GM23338 (cell line): ENCODE data around the gene PGF. TPM values are rescaled to one million over a fixed set of nuclear protein-coding genes. Genes with fewer than 3 reads are reported as not detected.

Experiments
- CREB1 ChIP-seq: fragments of 250-450 bp; sonication (Bioruptor Pico); IDR thresholded peaks from 2 replicates; pipeline ENCODE4 v1.5.0; 2020; ENCODE audit warnings: low read depth, mild to moderate bottlenecking, moderate library complexity
- EZH2 ChIP-seq: fragments of 200-600 bp; sonication (generic); IDR thresholded peaks from one replicate; pipeline ENCODE4 v1.8.0; 2017; ENCODE audit warnings: antibody characterized with exemption, mild to moderate bottlenecking, low read depth; ENCODE audit not compliant: unreplicated experiment
- EZH2phosphoT487 ChIP-seq: fragments of 200-600 bp; sonication (generic); IDR thresholded peaks from one replicate; pipeline ENCODE4 v1.8.1; 2018; ENCODE audit warnings: antibody characterized with exemption; ENCODE audit not compliant: unreplicated experiment
- NANOG ChIP-seq: IDR thresholded peaks from 2 replicates; pipeline ENCODE4 v1.6.1; 2016; ENCODE audit warnings: antibody characterized with exemption, borderline replicate concordance
- POLR2AphosphoS5 ChIP-seq: IDR thresholded peaks from 2 replicates; pipeline ENCODE4 v1.6.1; 2016; ENCODE audit warnings: antibody characterized with exemption, low read depth
- STAT1 ChIP-seq: IDR thresholded peaks from one replicate; pipeline ENCODE4 v1.6.1; 2016; ENCODE audit warnings: antibody characterized with exemption; ENCODE audit not compliant: unreplicated experiment
- ZNF114 ChIP-seq: fragments of 250-450 bp; sonication (Bioruptor Pico); IDR thresholded peaks from 2 replicates; pipeline ENCODE4 v1.5.0; 2020; ENCODE audit warnings: mild to moderate bottlenecking, moderate library complexity
- ZNF331 ChIP-seq: fragments of 250-450 bp; sonication (Bioruptor Pico); IDR thresholded peaks from 2 replicates; pipeline ENCODE4 v1.5.0; 2020; ENCODE audit warnings: low read depth, mild to moderate bottlenecking, moderate library complexity
- polyA plus RNA-seq: library from polyadenylated mRNA; unstranded; fragments of >200 nt; fragmentation: Nextera tagmentation; extraction: Ambion mirVana; gene quantifications from 2 replicates; pipeline ENCODE4 v1.2.1, GENCODE V29; 2016
- total RNA-seq: library from RNA; depleted of rRNA; stranded (reverse); fragments of >200 nt; shearing (Covaris generic); gene quantifications from 2 replicates; pipeline ENCODE4 v1.2.3, GENCODE V29; 2014
- TF ChIP-seq, protein P1 (sequence below): fragments of 250-450 bp; sonication (Bioruptor Pico); IDR thresholded peaks from 2 replicates; pipeline ENCODE4 v1.5.0; 2020; ENCODE audit warnings: mild to moderate bottlenecking, moderate library complexity
- TF ChIP-seq, protein P2 (sequence below): IDR thresholded peaks from 2 replicates; pipeline ENCODE4 v1.6.1; 2016; ENCODE audit warnings: antibody characterized with exemption
- TF ChIP-seq, protein P3 (sequence below): IDR thresholded peaks from one replicate; pipeline ENCODE4 v1.6.1; 2018; ENCODE audit warnings: antibody characterized with exemption; ENCODE audit not compliant: unreplicated experiment

Gene PGF
- total and polyA plus RNA-seq, 2 experiments from 2014 or later = 2.9 to 6.3 TPM

DNA sequence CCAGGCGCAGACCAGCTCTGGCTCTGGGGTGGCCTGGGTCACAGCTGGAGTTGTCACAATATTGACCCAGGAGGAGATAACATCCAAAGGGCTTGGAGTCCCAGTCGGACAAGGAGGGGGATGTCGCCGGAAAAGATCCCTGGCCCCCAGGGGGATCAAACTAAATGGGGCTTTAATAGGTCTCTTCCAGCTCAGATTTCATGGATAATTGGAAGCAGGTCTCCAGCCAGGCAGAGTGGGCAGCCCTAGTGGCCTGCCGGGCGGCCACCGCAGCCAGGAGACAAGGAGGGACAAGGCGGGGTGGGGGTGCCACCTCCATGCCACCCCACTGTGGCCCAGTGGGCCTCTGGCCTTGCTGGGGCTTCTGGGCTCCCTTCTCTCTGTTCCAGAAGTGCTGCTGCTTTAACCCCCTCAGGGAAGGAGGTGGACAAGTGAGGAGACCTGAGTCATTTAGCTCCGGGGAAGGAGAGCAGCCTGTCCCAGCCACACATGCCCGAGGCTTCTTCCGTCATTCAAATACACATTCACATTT is 23.1 kb upstream of the PGF start (continued):
- TF ChIP-seq, protein P1, sequence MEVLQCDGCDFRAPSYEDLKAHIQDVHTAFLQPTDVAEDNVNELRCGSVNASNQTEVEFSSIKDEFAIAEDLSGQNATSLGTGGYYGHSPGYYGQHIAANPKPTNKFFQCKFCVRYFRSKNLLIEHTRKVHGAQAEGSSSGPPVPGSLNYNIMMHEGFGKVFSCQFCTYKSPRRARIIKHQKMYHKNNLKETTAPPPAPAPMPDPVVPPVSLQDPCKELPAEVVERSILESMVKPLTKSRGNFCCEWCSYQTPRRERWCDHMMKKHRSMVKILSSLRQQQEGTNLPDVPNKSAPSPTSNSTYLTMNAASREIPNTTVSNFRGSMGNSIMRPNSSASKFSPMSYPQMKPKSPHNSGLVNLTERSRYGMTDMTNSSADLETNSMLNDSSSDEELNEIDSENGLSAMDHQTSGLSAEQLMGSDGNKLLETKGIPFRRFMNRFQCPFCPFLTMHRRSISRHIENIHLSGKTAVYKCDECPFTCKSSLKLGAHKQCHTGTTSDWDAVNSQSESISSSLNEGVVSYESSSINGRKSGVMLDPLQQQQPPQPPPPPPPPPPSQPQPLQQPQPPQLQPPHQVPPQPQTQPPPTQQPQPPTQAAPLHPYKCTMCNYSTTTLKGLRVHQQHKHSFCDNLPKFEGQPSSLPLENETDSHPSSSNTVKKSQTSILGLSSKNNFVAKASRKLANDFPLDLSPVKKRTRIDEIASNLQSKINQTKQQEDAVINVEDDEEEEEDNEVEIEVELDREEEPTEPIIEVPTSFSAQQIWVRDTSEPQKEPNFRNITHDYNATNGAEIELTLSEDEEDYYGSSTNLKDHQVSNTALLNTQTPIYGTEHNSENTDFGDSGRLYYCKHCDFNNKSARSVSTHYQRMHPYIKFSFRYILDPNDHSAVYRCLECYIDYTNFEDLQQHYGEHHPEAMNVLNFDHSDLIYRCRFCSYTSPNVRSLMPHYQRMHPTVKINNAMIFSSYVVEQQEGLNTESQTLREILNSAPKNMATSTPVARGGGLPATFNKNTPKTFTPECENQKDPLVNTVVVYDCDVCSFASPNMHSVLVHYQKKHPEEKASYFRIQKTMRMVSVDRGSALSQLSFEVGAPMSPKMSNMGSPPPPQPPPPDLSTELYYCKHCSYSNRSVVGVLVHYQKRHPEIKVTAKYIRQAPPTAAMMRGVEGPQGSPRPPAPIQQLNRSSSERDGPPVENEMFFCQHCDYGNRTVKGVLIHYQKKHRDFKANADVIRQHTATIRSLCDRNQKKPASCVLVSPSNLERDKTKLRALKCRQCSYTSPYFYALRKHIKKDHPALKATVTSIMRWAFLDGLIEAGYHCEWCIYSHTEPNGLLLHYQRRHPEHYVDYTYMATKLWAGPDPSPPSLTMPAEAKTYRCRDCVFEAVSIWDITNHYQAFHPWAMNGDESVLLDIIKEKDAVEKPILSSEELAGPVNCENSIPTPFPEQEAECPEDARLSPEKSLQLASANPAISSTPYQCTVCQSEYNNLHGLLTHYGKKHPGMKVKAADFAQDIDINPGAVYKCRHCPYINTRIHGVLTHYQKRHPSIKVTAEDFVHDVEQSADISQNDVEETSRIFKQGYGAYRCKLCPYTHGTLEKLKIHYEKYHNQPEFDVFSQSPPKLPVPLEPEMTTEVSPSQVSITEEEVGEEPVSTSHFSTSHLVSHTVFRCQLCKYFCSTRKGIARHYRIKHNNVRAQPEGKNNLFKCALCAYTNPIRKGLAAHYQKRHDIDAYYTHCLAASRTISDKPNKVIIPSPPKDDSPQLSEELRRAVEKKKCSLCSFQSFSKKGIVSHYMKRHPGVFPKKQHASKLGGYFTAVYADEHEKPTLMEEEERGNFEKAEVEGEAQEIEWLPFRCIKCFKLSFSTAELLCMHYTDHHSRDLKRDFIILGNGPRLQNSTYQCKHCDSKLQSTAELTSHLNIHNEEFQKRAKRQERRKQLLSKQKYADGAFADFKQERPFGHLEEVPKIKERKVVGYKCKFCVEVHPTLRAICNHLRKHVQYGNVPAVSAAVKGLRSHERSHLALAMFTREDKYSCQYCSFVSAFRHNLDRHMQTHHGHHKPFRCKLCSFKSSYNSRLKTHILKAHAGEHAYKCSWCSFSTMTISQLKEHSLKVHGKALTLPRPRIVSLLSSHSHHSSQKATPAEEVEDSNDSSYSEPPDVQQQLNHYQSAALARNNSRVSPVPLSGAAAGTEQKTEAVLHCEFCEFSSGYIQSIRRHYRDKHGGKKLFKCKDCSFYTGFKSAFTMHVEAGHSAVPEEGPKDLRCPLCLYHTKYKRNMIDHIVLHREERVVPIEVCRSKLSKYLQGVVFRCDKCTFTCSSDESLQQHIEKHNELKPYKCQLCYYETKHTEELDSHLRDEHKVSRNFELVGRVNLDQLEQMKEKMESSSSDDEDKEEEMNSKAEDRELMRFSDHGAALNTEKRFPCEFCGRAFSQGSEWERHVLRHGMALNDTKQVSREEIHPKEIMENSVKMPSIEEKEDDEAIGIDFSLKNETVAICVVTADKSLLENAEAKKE (CRISPR knock-in tag) = no peak
- TF ChIP-seq STAT1 = no peak
- TF ChIP-seq, protein P2, sequence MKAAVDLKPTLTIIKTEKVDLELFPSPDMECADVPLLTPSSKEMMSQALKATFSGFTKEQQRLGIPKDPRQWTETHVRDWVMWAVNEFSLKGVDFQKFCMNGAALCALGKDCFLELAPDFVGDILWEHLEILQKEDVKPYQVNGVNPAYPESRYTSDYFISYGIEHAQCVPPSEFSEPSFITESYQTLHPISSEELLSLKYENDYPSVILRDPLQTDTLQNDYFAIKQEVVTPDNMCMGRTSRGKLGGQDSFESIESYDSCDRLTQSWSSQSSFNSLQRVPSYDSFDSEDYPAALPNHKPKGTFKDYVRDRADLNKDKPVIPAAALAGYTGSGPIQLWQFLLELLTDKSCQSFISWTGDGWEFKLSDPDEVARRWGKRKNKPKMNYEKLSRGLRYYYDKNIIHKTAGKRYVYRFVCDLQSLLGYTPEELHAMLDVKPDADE = no peak
- TF ChIP-seq, protein P3, sequence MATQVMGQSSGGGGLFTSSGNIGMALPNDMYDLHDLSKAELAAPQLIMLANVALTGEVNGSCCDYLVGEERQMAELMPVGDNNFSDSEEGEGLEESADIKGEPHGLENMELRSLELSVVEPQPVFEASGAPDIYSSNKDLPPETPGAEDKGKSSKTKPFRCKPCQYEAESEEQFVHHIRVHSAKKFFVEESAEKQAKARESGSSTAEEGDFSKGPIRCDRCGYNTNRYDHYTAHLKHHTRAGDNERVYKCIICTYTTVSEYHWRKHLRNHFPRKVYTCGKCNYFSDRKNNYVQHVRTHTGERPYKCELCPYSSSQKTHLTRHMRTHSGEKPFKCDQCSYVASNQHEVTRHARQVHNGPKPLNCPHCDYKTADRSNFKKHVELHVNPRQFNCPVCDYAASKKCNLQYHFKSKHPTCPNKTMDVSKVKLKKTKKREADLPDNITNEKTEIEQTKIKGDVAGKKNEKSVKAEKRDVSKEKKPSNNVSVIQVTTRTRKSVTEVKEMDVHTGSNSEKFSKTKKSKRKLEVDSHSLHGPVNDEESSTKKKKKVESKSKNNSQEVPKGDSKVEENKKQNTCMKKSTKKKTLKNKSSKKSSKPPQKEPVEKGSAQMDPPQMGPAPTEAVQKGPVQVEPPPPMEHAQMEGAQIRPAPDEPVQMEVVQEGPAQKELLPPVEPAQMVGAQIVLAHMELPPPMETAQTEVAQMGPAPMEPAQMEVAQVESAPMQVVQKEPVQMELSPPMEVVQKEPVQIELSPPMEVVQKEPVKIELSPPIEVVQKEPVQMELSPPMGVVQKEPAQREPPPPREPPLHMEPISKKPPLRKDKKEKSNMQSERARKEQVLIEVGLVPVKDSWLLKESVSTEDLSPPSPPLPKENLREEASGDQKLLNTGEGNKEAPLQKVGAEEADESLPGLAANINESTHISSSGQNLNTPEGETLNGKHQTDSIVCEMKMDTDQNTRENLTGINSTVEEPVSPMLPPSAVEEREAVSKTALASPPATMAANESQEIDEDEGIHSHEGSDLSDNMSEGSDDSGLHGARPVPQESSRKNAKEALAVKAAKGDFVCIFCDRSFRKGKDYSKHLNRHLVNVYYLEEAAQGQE = no peak
- TF ChIP-seq EZH2phosphoT487 = no peak
- no peak for TF ChIP-seq ZNF114 (CRISPR knock-in tag)
- no peak for TF ChIP-seq ZNF331 (CRISPR knock-in tag)
- TF ChIP-seq POLR2AphosphoS5 = no peak
- no peak for TF ChIP-seq CREB1 (CRISPR knock-in tag)
- no peak for TF ChIP-seq EZH2
- TF ChIP-seq NANOG = no peak
